ENCODE data around the gene DDX51.
"Not testable (repeated sequence)": the region's sequence is repeated elsewhere in the genome, so short reads cannot be mapped to it uniquely, and the experiment has no call there.

The DDX51 gene

DNA sequence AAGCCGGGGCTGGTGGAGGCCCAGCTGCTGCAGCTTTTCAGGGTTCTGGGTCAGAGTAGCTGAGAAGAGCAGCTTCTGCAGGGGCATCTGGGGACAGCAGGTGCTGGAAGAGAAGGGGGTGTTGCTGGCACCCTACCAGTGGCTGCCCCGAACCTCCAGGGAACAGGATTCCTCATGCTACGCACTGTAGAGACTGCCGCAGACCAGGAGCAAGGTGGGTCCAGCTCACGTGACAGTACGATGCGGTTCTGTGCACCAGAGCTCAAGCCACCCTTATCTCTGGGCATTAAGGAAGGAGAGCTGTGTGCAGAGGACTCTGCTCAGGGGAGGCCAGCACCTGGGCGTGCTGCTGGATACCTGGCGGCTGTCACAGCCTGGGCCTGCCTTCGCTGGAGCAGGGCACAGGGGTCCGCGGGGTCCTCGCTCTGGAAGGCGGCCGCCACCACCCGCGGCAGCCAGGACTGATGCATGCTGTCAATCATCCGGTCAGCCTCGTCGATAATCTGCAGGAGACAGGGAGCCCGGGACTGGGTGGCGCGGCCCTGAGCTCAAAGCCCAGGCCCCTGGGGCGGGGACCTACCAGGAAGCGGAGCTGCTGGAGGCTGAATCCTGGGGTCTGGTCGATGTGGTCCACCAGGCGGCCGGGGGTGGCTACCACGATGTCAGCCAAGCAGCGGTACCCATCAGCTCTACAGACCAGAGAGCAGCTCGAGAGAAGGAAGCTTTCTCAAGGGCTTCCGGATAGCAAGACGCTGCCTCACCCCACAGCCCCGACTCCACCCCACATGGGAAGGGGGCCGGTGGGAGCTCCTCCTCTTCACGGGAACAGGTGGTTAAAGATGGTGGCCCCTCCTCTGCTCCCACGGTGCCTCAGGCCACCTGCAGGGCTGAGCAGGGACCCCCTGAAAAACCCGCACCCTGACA, 2.9 kb downstream of the DDX51 start:
- H3K4me3 ChIP-seq (ENCODE audit: low read depth, low read length): no peak overlapping the region
- no peak for TF ChIP-seq CTCF (IDR thresholded peaks at IDR 0.05; ENCODE audit: borderline replicate concordance, insufficient read depth, low read depth, low read length)

GRCh38 chr12:132140501-132140900, 3.6 kb downstream of the DDX51 start:
- no peak overlapping the region for H3K4me3 ChIP-seq (ENCODE audit: low read depth, low read length)
- no peak for TF ChIP-seq CTCF (IDR thresholded peaks at IDR 0.05; ENCODE audit: borderline replicate concordance, insufficient read depth, low read depth, low read length)

- no peak for TF ChIP-seq CTCF (IDR thresholded peaks at IDR 0.05; ENCODE audit: borderline replicate concordance, insufficient read depth, low read depth, low read length)
- no peak overlapping the region for H3K4me3 ChIP-seq (ENCODE audit: low read depth, low read length)
Measured at GRCh38 chr12:132139912-132140311, 4.2 kb downstream of the DDX51 start.

DNA sequence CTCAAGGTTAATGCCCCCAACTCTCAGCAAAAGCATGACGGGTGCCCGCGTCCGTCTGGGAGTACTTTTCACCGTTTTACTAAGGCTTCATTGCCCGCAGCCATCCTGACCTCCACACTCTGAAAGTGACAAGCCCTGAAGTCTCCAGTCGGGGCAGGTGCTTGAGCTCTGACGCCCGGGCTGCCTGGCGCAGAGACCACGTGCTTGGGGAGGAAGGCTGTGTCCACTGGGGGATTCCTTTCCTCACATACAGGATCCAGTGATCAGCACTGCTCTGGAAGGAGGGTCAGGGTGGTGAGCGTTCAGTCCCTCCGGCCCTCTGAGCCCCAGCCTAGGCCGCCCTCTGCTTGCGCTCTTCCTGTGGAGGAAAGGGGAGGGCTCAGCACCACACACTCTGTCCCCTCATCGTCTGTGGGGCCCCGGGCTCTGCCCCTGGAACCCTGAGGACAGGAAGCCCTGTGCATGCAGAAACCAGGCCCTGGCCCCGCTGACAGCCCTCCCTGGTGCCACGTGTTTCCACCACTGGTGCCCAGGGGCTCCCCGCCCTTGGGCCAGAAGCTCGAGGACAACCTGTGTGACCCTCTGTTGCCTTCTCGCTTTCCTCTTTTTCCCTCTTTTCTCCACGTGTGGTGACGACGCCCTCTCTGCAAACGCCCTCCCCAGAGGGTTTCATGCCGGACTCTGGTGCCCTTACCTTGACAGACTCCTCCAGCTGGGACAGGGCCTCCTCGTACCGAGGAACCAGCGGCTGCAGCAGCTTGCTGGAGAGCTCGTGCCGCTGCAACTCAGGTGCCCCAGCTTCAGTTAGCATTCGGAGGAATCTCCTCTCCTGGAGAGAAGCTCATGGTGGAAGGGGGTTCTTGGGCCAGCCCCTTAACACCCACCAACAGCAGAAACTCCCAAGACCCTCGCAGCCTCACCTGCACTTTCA, 4.9 kb downstream of the DDX51 start:
- H3K4me3 ChIP-seq (ENCODE audit: low read depth, low read length): no peak overlapping the region
- no peak for TF ChIP-seq CTCF (IDR thresholded peaks at IDR 0.05; ENCODE audit: borderline replicate concordance, insufficient read depth, low read depth, low read length)

DNA sequence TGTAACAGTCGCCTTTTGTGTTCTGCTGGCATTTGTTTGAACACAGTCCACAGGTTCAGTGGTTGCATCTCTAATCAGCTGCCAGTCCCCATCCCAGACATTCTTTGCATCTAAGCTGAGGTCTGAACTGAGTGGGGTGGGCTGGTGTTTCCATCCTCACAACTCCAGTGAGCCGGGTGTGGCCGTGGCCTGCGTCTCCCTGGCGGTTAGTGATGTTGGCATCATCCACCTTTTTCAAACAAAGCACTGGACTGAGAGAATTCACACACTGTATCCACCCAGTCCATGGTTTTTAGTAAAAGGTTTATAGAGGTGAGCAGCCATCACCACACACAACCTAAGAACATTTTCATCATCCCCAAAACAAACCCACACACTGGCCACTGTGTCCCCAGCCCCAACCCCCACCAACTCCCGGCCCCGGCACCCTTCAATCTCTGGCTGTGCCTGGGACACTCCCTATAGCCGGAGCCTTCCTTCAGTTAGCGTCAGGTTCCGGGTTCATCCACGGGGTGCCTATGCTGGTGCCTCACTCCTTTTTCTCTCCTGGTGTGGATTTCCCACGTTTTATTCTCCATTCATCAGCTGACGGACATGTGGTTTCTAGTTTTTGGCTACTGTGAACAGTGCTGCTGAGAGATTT, 6.5 kb downstream of the DDX51 start:
- no peak for TF ChIP-seq CTCF (IDR thresholded peaks at IDR 0.05; ENCODE audit: borderline replicate concordance, insufficient read depth, low read depth, low read length)
- no peak overlapping the region for H3K4me3 ChIP-seq (ENCODE audit: low read depth, low read length)

DNA sequence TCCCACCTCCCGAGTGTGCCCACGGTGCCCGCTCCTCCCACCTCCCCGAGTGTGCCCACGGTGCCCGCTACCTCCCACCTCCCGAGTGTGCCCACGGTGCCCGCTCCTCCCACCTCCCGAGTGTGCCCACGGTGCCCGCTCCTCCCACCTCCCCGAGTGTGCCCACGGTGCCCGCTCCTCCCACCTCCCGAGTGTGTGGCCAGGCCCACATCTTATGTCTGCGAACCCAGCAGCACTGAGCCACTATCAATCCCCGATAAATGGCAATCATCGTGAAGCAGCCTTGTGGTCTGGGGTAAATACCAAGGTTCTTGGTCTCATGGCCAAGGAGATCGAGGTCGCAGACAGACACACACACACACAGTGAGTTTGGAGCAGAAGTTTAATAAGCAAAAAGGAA, 7.9 kb downstream of the DDX51 start:
- not testable (repeated sequence) for H3K4me3 ChIP-seq (ENCODE audit: low read depth, low read length)

DNA sequence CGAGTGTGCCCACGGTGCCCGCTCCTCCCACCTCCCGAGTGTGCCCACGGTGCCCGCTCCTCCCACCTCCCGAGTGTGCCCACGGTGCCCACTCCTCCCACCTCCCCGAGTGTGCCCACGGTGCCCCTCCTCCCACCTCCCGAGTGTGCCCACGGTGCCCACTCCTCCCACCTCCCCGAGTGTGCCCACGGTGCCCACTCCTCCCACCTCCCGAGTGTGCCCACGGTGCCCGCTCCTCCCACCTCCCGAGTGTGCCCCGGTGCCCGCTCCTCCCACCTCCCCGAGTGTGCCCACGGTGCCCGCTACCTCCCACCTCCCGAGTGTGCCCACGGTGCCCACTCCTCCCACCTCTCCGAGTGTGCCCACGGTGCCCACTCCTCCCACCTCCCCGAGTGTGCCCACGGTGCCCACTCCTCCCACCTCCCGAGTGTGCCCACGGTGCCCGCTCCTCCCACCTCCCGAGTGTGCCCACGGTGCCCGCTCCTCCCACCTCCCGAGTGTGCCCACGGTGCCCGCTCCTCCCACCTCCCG, 9.4 kb downstream of the DDX51 start:
- not testable (repeated sequence) for H3K4me3 ChIP-seq (ENCODE audit: low read depth, low read length)
